Measurements from ENCODE around the gene GNAT1. TPM values are rescaled to one million over a fixed set of nuclear protein-coding genes. Genes with fewer than 3 reads are reported as not detected.

The GNAT1 gene
- polyA plus RNA-seq, 1 donor from 2014 or later = not detected

GRCh38 chr3:50232303-50232702, 40.9 kb downstream of the GNAT1 start:
- Histone ChIP-seq H3K27ac (ENCODE audit: low read length) (peak overlapping the region; percentile 89), H3K36me3 (ENCODE audit: insufficient read depth, low read length) (no peaks in the 10 kb centered on the region), H3F3A (ENCODE audit: insufficient read depth, low read length, poor library complexity, severe bottlenecking) (no peaks in the 10 kb centered on the region), H3K9me3 (ENCODE audit: low read length) (no peaks in the 10 kb centered on the region), H4K20me1 (ENCODE audit: insufficient read depth) (no peaks in the 10 kb centered on the region), H3K9me2 (ENCODE audit: insufficient read depth, low read length) (no peaks in the 10 kb centered on the region), H3K9ac (ENCODE audit: low read length) (peak overlapping the region; percentile 66), H3K4me3 (ENCODE audit: low read length) (no peak overlapping the region), H3K4me2 (ENCODE audit: low read length) (no peak overlapping the region), H3K79me2 (replicated peaks; ENCODE audit: insufficient read depth, low read length) (peaks cover 13% of the 10 kb centered on the region), H3K27me3 (ENCODE audit: insufficient read depth, low read depth, low read length) (no peaks in the 10 kb centered on the region), H2AFZ (ENCODE audit: low read depth, low read length) (no peak overlapping the region)
- TF ChIP-seq SMC3 (conservative IDR thresholded peaks at IDR 0.05; ENCODE audit: poor library complexity) = no peak
- no peak for TF ChIP-seq EZH2 (IDR thresholded peaks at IDR 0.05; ENCODE audit: borderline replicate concordance, insufficient read depth, low read length, poor library complexity, severe bottlenecking)
- no peak for TF ChIP-seq CTCF (IDR thresholded peaks at IDR 0.05; ENCODE audit: poor library complexity, severe bottlenecking)
- TF ChIP-seq EP300 (conservative IDR thresholded peaks at IDR 0.05; ENCODE audit: poor library complexity, severe bottlenecking) = no peak
- no peak for TF ChIP-seq REST (IDR thresholded peaks at IDR 0.05; ENCODE audit: borderline replicate concordance)
- no peak for TF ChIP-seq TAF1 (IDR thresholded peaks at IDR 0.05; ENCODE audit: low read depth)
- no peak for TF ChIP-seq POLR2AphosphoS5 (IDR thresholded peaks at IDR 0.05)
- no peak for TF ChIP-seq RAD21 (conservative IDR thresholded peaks at IDR 0.05)
- no peak for TF ChIP-seq MXI1 (conservative IDR thresholded peaks at IDR 0.05; ENCODE audit: poor library complexity, severe bottlenecking)

GRCh38 chr3:50233176-50233575, 41.8 kb downstream of the GNAT1 start:
- peak overlapping the region; percentile 66 for H3K9ac ChIP-seq (ENCODE audit: low read length)
- H3K79me2 ChIP-seq (replicated peaks; ENCODE audit: insufficient read depth, low read length) = peaks cover 22% of the 10 kb centered on the region
- peak overlapping the region; percentile 89 for H3K27ac ChIP-seq (ENCODE audit: low read length)
- no peaks in the 10 kb centered on the region for H3K9me2 ChIP-seq (ENCODE audit: insufficient read depth, low read length)
- H3F3A ChIP-seq (ENCODE audit: insufficient read depth, low read length, poor library complexity, severe bottlenecking) = no peaks in the 10 kb centered on the region
- TF ChIP-seq REST (IDR thresholded peaks at IDR 0.05; ENCODE audit: borderline replicate concordance) (peak; percentile 67), RAD21 (conservative IDR thresholded peaks at IDR 0.05) (peak; percentile 33), SMC3 (conservative IDR thresholded peaks at IDR 0.05; ENCODE audit: poor library complexity) (no peak), MXI1 (conservative IDR thresholded peaks at IDR 0.05; ENCODE audit: poor library complexity, severe bottlenecking) (peak; percentile 69), POLR2AphosphoS5 (IDR thresholded peaks at IDR 0.05) (peak; percentile 54), CTCF (IDR thresholded peaks at IDR 0.05; ENCODE audit: poor library complexity, severe bottlenecking) (peak; percentile 23), EP300 (conservative IDR thresholded peaks at IDR 0.05; ENCODE audit: poor library complexity, severe bottlenecking) (peak; percentile 84), EZH2 (IDR thresholded peaks at IDR 0.05; ENCODE audit: borderline replicate concordance, insufficient read depth, low read length, poor library complexity, severe bottlenecking) (no peak), TAF1 (IDR thresholded peaks at IDR 0.05; ENCODE audit: low read depth) (no peak)
- H3K27me3 ChIP-seq (ENCODE audit: insufficient read depth, low read depth, low read length) = no peaks in the 10 kb centered on the region
- no peaks in the 10 kb centered on the region for H4K20me1 ChIP-seq (ENCODE audit: insufficient read depth)
- peak overlapping the region; percentile 74 for H3K4me2 ChIP-seq (ENCODE audit: low read length)
- H3K9me3 ChIP-seq (ENCODE audit: low read length) = no peaks in the 10 kb centered on the region
- H2AFZ ChIP-seq (ENCODE audit: low read depth, low read length) = no peak overlapping the region
- H3K36me3 ChIP-seq (ENCODE audit: insufficient read depth, low read length) = no peaks in the 10 kb centered on the region
- peak overlapping the region; percentile 58 for H3K4me3 ChIP-seq (ENCODE audit: low read length)
